HG03521 (cell line): ENCODE results near the gene PLA2G4E.

ENCODE experiments used
- ATAC-seq: cut with Tn5 transposase; IDR thresholded peaks from one replicate; pipeline ENCODE4 v1.9.1; 2021; ENCODE audit warnings: mild to moderate bottlenecking, moderate library complexity; ENCODE audit not compliant: unreplicated experiment

The PLA2G4E gene

GRCh38 chr15:41939986-41940385 is 80.9 kb downstream of the PLA2G4E start:
- ATAC-seq, result no peak

- ATAC-seq, result no peak
Observed at GRCh38 chr15:41937568-41937923, 83.3 kb downstream of the PLA2G4E start.

- ATAC-seq, result peak; percentile 62
Observed at GRCh38 chr15:41936649-41937567, 83.9 kb downstream of the PLA2G4E start.

GRCh38 chr15:41936155-41936554 is 84.7 kb downstream of the PLA2G4E start:
- no peak for ATAC-seq

DNA sequence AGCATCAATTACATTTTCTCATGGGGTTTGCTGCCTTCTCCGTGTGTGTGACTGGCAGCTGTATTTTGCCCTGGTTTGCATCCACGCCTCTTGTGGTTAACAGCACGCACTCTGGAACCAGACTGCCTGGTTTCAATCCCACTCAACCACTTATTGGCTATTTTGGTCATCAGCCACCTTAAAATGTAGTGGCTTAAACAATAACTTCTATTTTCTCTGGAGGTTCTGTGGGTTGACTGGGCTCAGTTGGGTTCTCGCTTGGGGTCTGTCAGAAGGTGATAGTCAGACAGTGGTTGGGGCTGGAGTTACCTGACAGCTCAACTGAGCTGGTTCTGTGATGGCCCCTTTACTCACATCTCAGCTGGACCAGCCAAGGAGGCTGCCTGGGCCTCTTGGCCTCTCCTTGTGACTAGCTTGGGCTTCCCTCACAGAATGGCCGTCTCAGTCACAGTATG is 85.2 kb downstream of the PLA2G4E start:
- ATAC-seq, result no peak

GRCh38 chr15:41934843-41935242 is 86.0 kb downstream of the PLA2G4E start:
- no peak for ATAC-seq

GRCh38 chr15:41933771-41934170 is 87.1 kb downstream of the PLA2G4E start:
- ATAC-seq, result no peak

GRCh38 chr15:41933326-41933725 is 87.5 kb downstream of the PLA2G4E start:
- no peak for ATAC-seq

- ATAC-seq, result no peak
Observed at GRCh38 chr15:41932511-41933289, 88.1 kb downstream of the PLA2G4E start.

GRCh38 chr15:41932101-41932500 is 88.7 kb downstream of the PLA2G4E start:
- no peak for ATAC-seq
